GM23338 (cell line): Measurements from ENCODE around the gene NTM. TPM values are rescaled to one million over a fixed set of nuclear protein-coding genes. Genes with fewer than 3 reads are reported as not detected.

Experiments
- ATAC-seq: fragments of 200-7000 bp; cut with Tn5 transposase; 3 replicates; pipeline ENCODE4 v1.9.1; 2020
- DNase-seq: peaks from one replicate; pipeline ENCODE4 v3.0.0-alpha.2; 2015; ENCODE audit warnings: low spot score
- H2AFZ ChIP-seq: fragments of 200-600 bp; sonication (generic); 2 replicates; pipeline ENCODE4 v1.8.0; 2016; ENCODE audit warnings: antibody characterized with exemption, mild to moderate bottlenecking, moderate library complexity
- H3F3A ChIP-seq: fragments of 200-600 bp; sonication (generic); replicated peaks from 2 replicates; pipeline ENCODE4 v1.8.0; 2017; ENCODE audit warnings: antibody characterized with exemption, mixed run types, low read depth
- H3K27ac ChIP-seq: fragments of 200-600 bp; sonication (generic); 2 replicates; pipeline ENCODE4 v1.6.1; 2016; ENCODE audit warnings: low read depth
- H3K27me3 ChIP-seq: fragments of 200-600 bp; sonication (generic); 2 replicates; pipeline ENCODE4 v1.8.0; 2016; ENCODE audit warnings: mild to moderate bottlenecking, mixed run types, moderate library complexity; ENCODE audit not compliant: insufficient read depth
- H3K36me3 ChIP-seq: fragments of 200-600 bp; sonication (generic); 2 replicates; pipeline ENCODE4 v1.8.0; 2016; ENCODE audit warnings: mild to moderate bottlenecking; ENCODE audit not compliant: insufficient read depth
- H3K4me1 ChIP-seq: fragments of 200-600 bp; sonication (generic); 2 replicates; pipeline ENCODE4 v1.8.0; 2016; ENCODE audit warnings: mild to moderate bottlenecking, moderate library complexity; ENCODE audit not compliant: insufficient read depth
- H3K4me2 ChIP-seq: fragments of 200-600 bp; sonication (generic); 2 replicates; pipeline ENCODE4 v1.7.1; 2017; ENCODE audit warnings: mixed run types
- H3K4me3 ChIP-seq: fragments of 200-600 bp; sonication (generic); 2 replicates; pipeline ENCODE4 v1.6.1; 2016; ENCODE audit warnings: mixed run types
- H3K79me2 ChIP-seq: fragments of 200-600 bp; sonication (generic); replicated peaks from 2 replicates; pipeline ENCODE4 v1.8.0; 2017; ENCODE audit warnings: mild to moderate bottlenecking; ENCODE audit not compliant: insufficient read depth
- H3K9me2 ChIP-seq: fragments of 200-600 bp; sonication (generic); 2 replicates; pipeline ENCODE4 v1.8.0; 2017; ENCODE audit not compliant: insufficient read depth
- H4K20me1 ChIP-seq: fragments of 200-600 bp; sonication (generic); replicated peaks from 2 replicates; pipeline ENCODE4 v1.8.0; 2017; ENCODE audit warnings: mild to moderate bottlenecking; ENCODE audit not compliant: insufficient read depth
- H3K27ac Mint-ChIP-seq: 2 replicates; pipeline ENCODE4 v1.8.0; 2020; ENCODE audit warnings: inconsistent platforms, mild to moderate bottlenecking, moderate library complexity, mixed read lengths
- H3K27me3 Mint-ChIP-seq: 3 replicates; pipeline ENCODE4 v1.8.0; 2022; ENCODE audit warnings: low read depth, mild to moderate bottlenecking, moderate library complexity, mixed read lengths, inconsistent platforms; ENCODE audit not compliant: insufficient read depth, poor library complexity
- H3K36me3 Mint-ChIP-seq: 3 replicates; pipeline ENCODE4 v1.8.0; 2021; ENCODE audit warnings: low read depth, mild to moderate bottlenecking, inconsistent platforms, moderate library complexity, mixed read lengths
- H3K4me1 Mint-ChIP-seq: 3 replicates; pipeline ENCODE4 v1.8.0; 2020; ENCODE audit warnings: mild to moderate bottlenecking, inconsistent platforms, mixed read lengths
- H3K4me3 Mint-ChIP-seq: 3 replicates; pipeline ENCODE4 v1.8.0; 2021; ENCODE audit warnings: moderate library complexity, mild to moderate bottlenecking, inconsistent platforms, mixed read lengths
- H3K9me3 Mint-ChIP-seq: 3 replicates; pipeline ENCODE4 v1.8.0; 2020; ENCODE audit warnings: moderate library complexity, mild to moderate bottlenecking, inconsistent platforms, mixed read lengths
- CREB1 ChIP-seq: fragments of 250-450 bp; sonication (Bioruptor Pico); IDR thresholded peaks from 2 replicates; pipeline ENCODE4 v1.5.0; 2020; ENCODE audit warnings: low read depth, mild to moderate bottlenecking, moderate library complexity
- EZH2 ChIP-seq: fragments of 200-600 bp; sonication (generic); IDR thresholded peaks from one replicate; pipeline ENCODE4 v1.8.0; 2017; ENCODE audit warnings: antibody characterized with exemption, mild to moderate bottlenecking, low read depth; ENCODE audit not compliant: unreplicated experiment
- EZH2phosphoT487 ChIP-seq: fragments of 200-600 bp; sonication (generic); IDR thresholded peaks from one replicate; pipeline ENCODE4 v1.8.1; 2018; ENCODE audit warnings: antibody characterized with exemption; ENCODE audit not compliant: unreplicated experiment
- JUNB ChIP-seq: IDR thresholded peaks from one replicate; pipeline ENCODE4 v1.6.1; 2016; ENCODE audit warnings: antibody characterized with exemption; ENCODE audit not compliant: unreplicated experiment
- NANOG ChIP-seq: IDR thresholded peaks from 2 replicates; pipeline ENCODE4 v1.6.1; 2016; ENCODE audit warnings: antibody characterized with exemption, borderline replicate concordance
- POLR2AphosphoS5 ChIP-seq: IDR thresholded peaks from 2 replicates; pipeline ENCODE4 v1.6.1; 2016; ENCODE audit warnings: antibody characterized with exemption, low read depth
- STAT1 ChIP-seq: IDR thresholded peaks from one replicate; pipeline ENCODE4 v1.6.1; 2016; ENCODE audit warnings: antibody characterized with exemption; ENCODE audit not compliant: unreplicated experiment
- ZNF114 ChIP-seq: fragments of 250-450 bp; sonication (Bioruptor Pico); IDR thresholded peaks from 2 replicates; pipeline ENCODE4 v1.5.0; 2020; ENCODE audit warnings: mild to moderate bottlenecking, moderate library complexity
- ZNF331 ChIP-seq: fragments of 250-450 bp; sonication (Bioruptor Pico); IDR thresholded peaks from 2 replicates; pipeline ENCODE4 v1.5.0; 2020; ENCODE audit warnings: low read depth, mild to moderate bottlenecking, moderate library complexity
- polyA plus RNA-seq: library from polyadenylated mRNA; unstranded; fragments of >200 nt; fragmentation: Nextera tagmentation; extraction: Ambion mirVana; gene quantifications from 2 replicates; pipeline ENCODE4 v1.2.1, GENCODE V29; 2016
- total RNA-seq: library from RNA; depleted of rRNA; stranded (reverse); fragments of >200 nt; shearing (Covaris generic); gene quantifications from 2 replicates; pipeline ENCODE4 v1.2.3, GENCODE V29; 2014
- TF ChIP-seq, protein P1 (sequence below): IDR thresholded peaks from 2 replicates; pipeline ENCODE4 v1.6.1; 2016; ENCODE audit warnings: antibody characterized with exemption
- TF ChIP-seq, protein P2 (sequence below): IDR thresholded peaks from one replicate; pipeline ENCODE4 v1.6.1; 2018; ENCODE audit warnings: antibody characterized with exemption; ENCODE audit not compliant: unreplicated experiment
- TF ChIP-seq, protein P3 (sequence below): fragments of 250-450 bp; sonication (Bioruptor Pico); IDR thresholded peaks from 2 replicates; pipeline ENCODE4 v1.5.0; 2020; ENCODE audit warnings: mild to moderate bottlenecking, moderate library complexity

Gene NTM
- total and polyA plus RNA-seq, 2 experiments from 2014 or later, result 10.6 to 14.6 TPM

DNA sequence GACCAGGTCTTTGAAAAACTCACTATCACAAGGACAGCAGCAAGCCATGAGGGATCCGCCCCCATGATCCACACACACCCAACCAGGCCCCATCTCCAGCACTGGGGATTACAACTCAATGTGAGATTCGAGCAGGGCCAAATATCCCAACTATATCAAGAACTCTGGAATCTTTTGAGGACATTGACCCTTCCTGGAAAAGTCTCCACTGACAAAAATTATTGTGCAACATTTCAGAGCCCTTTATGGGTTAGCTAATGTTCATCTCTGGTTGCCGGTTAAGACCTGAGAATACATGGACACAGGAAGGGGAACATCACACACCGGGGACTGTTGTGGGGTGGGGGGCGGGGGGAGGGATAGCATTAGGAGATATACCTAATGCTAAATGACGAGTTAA, 479.1 kb downstream of the NTM start (continued):
- TF ChIP-seq, protein P1, sequence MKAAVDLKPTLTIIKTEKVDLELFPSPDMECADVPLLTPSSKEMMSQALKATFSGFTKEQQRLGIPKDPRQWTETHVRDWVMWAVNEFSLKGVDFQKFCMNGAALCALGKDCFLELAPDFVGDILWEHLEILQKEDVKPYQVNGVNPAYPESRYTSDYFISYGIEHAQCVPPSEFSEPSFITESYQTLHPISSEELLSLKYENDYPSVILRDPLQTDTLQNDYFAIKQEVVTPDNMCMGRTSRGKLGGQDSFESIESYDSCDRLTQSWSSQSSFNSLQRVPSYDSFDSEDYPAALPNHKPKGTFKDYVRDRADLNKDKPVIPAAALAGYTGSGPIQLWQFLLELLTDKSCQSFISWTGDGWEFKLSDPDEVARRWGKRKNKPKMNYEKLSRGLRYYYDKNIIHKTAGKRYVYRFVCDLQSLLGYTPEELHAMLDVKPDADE, result no peak
- no peak for TF ChIP-seq ZNF331 (CRISPR knock-in tag)
- TF ChIP-seq POLR2AphosphoS5, result no peak

DNA sequence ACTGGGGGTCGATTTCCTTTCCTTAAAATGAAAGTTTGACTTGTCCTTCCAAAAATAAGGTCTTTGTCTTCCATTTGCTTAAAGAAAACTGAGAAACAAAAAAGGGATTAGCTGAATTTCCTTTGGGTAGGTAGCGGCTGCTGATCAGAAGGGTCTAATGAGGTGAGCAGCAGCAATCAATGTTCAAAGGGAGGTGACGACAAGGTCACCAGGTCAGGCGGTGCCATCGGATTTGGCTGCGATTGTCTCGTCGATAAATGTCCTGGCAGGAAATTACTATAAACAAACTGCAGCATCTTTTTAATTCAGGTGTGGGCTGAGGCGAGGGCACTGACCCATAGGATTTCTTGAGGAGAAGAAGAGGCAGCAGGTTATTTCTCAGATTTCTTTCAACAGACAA, 480.1 kb downstream of the NTM start:
- DNase-seq (no peak), ATAC-seq (no peak)
- no peaks in the 10 kb centered on the region for H3K27me3 ChIP-seq
- H3K27me3 Mint-ChIP-seq, result peaks cover 5% of the 10 kb centered on the region
- H3K4me3 Mint-ChIP-seq, result no peak overlapping the region
- H3K36me3 ChIP-seq, result no peaks in the 10 kb centered on the region
- H3K4me1 Mint-ChIP-seq, result peaks cover 43% of the 10 kb centered on the region
- H3K4me2 ChIP-seq, result no peak overlapping the region
- H2AFZ ChIP-seq, result no peak overlapping the region
- H3K79me2 ChIP-seq, result no peaks in the 10 kb centered on the region
- no peaks in the 10 kb centered on the region for H3K36me3 Mint-ChIP-seq
- H3K27ac Mint-ChIP-seq, result no peak overlapping the region
- no peaks in the 10 kb centered on the region for H3F3A ChIP-seq
- H3K4me3 ChIP-seq, result no peak overlapping the region
- no peaks in the 10 kb centered on the region for H3K9me3 Mint-ChIP-seq
- H3K27ac ChIP-seq, result no peak overlapping the region
- peaks cover 42% of the 10 kb centered on the region for H3K4me1 ChIP-seq
- no peaks in the 10 kb centered on the region for H3K9me2 ChIP-seq
- no peaks in the 10 kb centered on the region for H4K20me1 ChIP-seq
- TF ChIP-seq POLR2AphosphoS5 (no peak), NANOG (no peak), STAT1 (no peak), CREB1 (no peak), ZNF331 (CRISPR knock-in tag) (no peak), ZNF114 (CRISPR knock-in tag) (no peak), EZH2phosphoT487 (no peak), EZH2 (no peak), JUNB (no peak)
- TF ChIP-seq, protein P1, result no peak
- TF ChIP-seq, protein P2, sequence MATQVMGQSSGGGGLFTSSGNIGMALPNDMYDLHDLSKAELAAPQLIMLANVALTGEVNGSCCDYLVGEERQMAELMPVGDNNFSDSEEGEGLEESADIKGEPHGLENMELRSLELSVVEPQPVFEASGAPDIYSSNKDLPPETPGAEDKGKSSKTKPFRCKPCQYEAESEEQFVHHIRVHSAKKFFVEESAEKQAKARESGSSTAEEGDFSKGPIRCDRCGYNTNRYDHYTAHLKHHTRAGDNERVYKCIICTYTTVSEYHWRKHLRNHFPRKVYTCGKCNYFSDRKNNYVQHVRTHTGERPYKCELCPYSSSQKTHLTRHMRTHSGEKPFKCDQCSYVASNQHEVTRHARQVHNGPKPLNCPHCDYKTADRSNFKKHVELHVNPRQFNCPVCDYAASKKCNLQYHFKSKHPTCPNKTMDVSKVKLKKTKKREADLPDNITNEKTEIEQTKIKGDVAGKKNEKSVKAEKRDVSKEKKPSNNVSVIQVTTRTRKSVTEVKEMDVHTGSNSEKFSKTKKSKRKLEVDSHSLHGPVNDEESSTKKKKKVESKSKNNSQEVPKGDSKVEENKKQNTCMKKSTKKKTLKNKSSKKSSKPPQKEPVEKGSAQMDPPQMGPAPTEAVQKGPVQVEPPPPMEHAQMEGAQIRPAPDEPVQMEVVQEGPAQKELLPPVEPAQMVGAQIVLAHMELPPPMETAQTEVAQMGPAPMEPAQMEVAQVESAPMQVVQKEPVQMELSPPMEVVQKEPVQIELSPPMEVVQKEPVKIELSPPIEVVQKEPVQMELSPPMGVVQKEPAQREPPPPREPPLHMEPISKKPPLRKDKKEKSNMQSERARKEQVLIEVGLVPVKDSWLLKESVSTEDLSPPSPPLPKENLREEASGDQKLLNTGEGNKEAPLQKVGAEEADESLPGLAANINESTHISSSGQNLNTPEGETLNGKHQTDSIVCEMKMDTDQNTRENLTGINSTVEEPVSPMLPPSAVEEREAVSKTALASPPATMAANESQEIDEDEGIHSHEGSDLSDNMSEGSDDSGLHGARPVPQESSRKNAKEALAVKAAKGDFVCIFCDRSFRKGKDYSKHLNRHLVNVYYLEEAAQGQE, result no peak
- TF ChIP-seq, protein P3, sequence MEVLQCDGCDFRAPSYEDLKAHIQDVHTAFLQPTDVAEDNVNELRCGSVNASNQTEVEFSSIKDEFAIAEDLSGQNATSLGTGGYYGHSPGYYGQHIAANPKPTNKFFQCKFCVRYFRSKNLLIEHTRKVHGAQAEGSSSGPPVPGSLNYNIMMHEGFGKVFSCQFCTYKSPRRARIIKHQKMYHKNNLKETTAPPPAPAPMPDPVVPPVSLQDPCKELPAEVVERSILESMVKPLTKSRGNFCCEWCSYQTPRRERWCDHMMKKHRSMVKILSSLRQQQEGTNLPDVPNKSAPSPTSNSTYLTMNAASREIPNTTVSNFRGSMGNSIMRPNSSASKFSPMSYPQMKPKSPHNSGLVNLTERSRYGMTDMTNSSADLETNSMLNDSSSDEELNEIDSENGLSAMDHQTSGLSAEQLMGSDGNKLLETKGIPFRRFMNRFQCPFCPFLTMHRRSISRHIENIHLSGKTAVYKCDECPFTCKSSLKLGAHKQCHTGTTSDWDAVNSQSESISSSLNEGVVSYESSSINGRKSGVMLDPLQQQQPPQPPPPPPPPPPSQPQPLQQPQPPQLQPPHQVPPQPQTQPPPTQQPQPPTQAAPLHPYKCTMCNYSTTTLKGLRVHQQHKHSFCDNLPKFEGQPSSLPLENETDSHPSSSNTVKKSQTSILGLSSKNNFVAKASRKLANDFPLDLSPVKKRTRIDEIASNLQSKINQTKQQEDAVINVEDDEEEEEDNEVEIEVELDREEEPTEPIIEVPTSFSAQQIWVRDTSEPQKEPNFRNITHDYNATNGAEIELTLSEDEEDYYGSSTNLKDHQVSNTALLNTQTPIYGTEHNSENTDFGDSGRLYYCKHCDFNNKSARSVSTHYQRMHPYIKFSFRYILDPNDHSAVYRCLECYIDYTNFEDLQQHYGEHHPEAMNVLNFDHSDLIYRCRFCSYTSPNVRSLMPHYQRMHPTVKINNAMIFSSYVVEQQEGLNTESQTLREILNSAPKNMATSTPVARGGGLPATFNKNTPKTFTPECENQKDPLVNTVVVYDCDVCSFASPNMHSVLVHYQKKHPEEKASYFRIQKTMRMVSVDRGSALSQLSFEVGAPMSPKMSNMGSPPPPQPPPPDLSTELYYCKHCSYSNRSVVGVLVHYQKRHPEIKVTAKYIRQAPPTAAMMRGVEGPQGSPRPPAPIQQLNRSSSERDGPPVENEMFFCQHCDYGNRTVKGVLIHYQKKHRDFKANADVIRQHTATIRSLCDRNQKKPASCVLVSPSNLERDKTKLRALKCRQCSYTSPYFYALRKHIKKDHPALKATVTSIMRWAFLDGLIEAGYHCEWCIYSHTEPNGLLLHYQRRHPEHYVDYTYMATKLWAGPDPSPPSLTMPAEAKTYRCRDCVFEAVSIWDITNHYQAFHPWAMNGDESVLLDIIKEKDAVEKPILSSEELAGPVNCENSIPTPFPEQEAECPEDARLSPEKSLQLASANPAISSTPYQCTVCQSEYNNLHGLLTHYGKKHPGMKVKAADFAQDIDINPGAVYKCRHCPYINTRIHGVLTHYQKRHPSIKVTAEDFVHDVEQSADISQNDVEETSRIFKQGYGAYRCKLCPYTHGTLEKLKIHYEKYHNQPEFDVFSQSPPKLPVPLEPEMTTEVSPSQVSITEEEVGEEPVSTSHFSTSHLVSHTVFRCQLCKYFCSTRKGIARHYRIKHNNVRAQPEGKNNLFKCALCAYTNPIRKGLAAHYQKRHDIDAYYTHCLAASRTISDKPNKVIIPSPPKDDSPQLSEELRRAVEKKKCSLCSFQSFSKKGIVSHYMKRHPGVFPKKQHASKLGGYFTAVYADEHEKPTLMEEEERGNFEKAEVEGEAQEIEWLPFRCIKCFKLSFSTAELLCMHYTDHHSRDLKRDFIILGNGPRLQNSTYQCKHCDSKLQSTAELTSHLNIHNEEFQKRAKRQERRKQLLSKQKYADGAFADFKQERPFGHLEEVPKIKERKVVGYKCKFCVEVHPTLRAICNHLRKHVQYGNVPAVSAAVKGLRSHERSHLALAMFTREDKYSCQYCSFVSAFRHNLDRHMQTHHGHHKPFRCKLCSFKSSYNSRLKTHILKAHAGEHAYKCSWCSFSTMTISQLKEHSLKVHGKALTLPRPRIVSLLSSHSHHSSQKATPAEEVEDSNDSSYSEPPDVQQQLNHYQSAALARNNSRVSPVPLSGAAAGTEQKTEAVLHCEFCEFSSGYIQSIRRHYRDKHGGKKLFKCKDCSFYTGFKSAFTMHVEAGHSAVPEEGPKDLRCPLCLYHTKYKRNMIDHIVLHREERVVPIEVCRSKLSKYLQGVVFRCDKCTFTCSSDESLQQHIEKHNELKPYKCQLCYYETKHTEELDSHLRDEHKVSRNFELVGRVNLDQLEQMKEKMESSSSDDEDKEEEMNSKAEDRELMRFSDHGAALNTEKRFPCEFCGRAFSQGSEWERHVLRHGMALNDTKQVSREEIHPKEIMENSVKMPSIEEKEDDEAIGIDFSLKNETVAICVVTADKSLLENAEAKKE (CRISPR knock-in tag), result no peak
